GM18909 (cell line): ENCODE data around the gene NACC2.

Experiments
- ATAC-seq: cut with Tn5 transposase; IDR thresholded peaks from one replicate; pipeline ENCODE4 v1.9.1; 2021; ENCODE audit warnings: mild to moderate bottlenecking; ENCODE audit not compliant: unreplicated experiment, poor library complexity

NACC2 gene

GRCh38 chr9:136016572-136017288, 78.4 kb downstream of the NACC2 start:
- ATAC-seq: no peak

- ATAC-seq: no peak
Measured at GRCh38 chr9:136015656-136016571, 79.2 kb downstream of the NACC2 start.

GRCh38 chr9:136014924-136015633, 80.0 kb downstream of the NACC2 start:
- ATAC-seq: no peak

- no peak for ATAC-seq
Measured at GRCh38 chr9:136014147-136014923, 80.8 kb downstream of the NACC2 start.

- no peak for ATAC-seq
Measured at GRCh38 chr9:136013524-136014034, 81.5 kb downstream of the NACC2 start.

GRCh38 chr9:136013116-136013515, 82.0 kb downstream of the NACC2 start:
- no peak for ATAC-seq

GRCh38 chr9:136012651-136013050, 82.4 kb downstream of the NACC2 start:
- ATAC-seq: no peak

GRCh38 chr9:136011703-136012496, 83.2 kb downstream of the NACC2 start:
- ATAC-seq: no peak

- ATAC-seq: no peak
Measured at GRCh38 chr9:136011376-136011702, 83.8 kb downstream of the NACC2 start.

GRCh38 chr9:136010615-136011361, 84.3 kb downstream of the NACC2 start:
- no peak for ATAC-seq

GRCh38 chr9:136010176-136010575, 84.9 kb downstream of the NACC2 start:
- ATAC-seq: no peak

- no peak for ATAC-seq
Measured at GRCh38 chr9:136009516-136009915, 85.6 kb downstream of the NACC2 start.

GRCh38 chr9:136008693-136008997, 86.4 kb downstream of the NACC2 start:
- no peak for ATAC-seq

- ATAC-seq: no peak
Measured at GRCh38 chr9:136007934-136008692, 87.0 kb downstream of the NACC2 start.

GRCh38 chr9:136007276-136007933, 87.7 kb downstream of the NACC2 start:
- no peak for ATAC-seq

GRCh38 chr9:136006169-136006568, 88.9 kb downstream of the NACC2 start:
- ATAC-seq: no peak

- ATAC-seq: no peak
Measured at GRCh38 chr9:136004712-136005111, 90.4 kb downstream of the NACC2 start.

GRCh38 chr9:136004219-136004618, 90.9 kb downstream of the NACC2 start:
- no peak for ATAC-seq
